Activated naive CD4-positive, alpha-beta T cell treated with Interleukin-2 at 50 U/mL for 16 hours (primary cell): Measurements from ENCODE around the gene GARNL3.

Experiments
- DNase-seq: peaks from one replicate; pipeline ENCODE4 v3.0.0-alpha.2; 2020

Gene GARNL3

DNA sequence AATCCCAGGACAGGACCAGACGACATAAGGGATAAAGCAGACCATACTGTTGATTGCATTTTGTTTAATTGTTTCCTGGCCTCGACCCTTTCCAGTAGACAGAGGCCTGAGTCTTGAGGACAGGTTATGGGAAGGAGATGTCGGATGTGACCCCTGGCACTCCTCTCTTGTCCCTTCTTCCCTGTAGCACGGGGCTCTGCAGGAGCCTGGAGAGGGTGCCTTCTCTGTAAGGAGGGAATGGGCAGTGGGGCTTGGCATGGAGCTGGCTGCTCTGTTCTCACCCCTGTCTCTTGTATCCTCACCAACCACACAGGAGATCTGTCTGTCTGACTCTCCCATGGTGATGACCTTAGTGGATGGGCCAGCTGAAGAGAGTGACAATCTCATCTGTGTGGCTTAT is 92.3 kb downstream of the GARNL3 start:
- no peak for DNase-seq

DNA sequence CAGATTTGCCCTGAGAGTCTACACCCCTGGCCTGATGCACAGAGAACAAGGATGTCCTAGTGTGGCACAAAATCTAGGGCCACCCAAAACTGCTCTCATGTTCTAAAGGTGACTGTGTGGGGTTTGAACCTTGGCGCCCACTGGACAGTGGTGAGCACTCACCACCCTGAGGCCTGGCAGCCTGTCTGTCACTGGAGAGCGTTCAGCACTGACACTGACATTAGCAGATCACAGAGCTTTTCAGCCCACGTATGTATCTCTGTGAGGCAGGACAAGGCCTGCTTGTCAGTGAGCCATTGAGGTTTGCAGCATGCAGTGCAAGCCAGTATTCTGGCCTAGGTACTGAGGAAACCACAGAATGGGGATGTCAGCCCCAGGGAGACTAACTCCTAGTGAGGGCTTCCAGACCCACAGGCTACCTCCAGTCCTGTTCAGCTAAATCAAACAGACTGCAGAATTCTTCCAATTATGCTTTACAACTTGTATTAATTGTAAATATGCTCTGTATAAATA is 93.5 kb downstream of the GARNL3 start:
- no peak for DNase-seq

DNA sequence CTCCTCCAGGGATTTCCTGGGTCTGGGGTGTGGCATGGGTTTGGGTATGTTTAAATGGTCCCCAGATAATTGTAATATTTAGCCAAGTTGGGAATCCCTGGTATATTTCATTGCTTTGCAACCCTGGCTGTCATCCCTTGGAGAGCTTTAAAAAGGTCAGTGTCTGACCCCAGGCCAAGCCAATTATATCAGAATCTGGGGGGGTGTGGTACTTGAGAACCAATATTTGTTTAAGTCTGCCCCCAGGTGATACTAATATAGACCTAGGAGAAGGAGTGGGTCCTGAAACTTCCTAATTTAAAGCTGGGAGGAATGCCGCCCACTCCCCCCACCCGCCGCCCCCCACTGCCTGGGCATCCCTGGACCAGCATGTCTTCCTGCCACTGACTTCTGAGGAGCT is 94.2 kb downstream of the GARNL3 start:
- no peak for DNase-seq

DNA sequence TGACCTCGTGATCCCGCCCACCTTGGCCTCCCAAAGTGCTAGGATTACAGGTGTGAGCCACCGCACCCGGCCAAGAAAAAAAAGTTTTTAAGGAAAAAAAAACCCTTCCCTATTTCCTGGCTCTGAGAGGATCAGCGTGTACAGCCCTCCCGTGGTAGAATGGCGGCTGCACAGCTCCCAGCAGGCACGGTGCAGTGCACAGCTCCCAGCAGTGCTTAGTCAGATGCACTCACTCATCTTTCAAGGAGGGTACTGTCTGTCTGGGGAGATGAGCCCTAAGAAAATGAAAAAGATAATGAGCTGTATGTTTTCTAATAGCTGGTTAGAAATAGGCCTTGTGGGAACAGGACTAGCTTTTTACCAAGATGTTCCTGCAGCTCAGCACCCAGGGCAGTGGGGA is 95.7 kb downstream of the GARNL3 start:
- no peak for DNase-seq

DNA sequence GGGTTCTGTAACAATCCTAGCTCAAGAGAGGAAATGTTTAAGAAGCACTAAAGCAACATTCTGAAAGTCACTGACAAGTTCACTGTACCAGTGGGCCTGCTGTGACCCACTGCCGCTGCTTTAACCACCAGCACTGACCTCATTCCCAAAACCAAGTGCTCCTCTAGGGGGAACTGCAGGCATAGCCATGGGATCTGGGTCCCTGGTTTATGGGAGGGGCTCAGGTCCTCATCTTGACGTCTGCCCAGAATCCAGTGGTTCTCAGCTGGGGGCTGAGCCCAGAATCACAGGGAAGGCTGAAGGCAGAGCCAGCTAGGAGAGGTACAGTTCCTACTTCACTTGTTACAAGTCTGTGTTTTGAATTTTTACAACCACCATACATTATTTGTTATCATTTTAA is 96.3 kb downstream of the GARNL3 start:
- DNase-seq, result no peak

DNA sequence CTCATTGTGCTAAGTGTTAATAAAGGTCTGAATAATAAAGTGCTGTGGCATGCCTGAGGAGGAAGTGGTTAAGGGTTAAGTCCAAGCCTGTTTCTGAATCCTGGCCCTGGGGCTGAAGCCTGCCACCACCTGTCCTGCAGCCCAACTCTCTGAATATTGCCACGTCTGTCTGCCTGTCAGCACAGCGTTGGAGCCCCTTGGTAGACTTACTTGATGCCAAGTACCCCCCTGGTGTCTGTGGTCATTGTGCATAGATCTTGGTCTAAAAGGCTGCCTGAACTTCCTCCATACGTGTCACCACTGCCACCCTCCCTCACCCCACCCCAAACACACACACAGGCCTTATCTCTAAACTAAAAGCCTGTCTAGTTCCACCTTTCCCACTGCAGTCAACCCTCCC is 97.0 kb downstream of the GARNL3 start:
- DNase-seq, result no peak

DNA sequence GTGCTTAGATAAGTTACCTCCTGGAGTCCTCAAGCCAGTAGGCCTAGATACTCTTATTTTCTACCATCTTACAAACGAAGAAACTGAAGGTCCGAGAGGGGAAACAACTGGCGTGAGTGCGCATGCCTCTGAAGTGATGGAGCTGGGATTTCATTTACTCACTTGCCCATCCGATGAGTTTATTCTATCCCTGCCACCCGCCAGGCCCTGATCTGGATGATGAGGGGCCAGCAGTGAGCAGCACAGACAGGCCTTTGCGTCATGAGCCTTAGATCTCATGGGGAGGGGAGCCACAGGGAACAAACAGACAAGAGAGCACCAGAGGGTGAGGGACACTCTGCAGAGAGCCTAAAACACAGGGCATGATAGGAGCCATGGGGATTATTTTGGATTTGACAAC is 98.3 kb downstream of the GARNL3 start:
- DNase-seq, result no peak

DNA sequence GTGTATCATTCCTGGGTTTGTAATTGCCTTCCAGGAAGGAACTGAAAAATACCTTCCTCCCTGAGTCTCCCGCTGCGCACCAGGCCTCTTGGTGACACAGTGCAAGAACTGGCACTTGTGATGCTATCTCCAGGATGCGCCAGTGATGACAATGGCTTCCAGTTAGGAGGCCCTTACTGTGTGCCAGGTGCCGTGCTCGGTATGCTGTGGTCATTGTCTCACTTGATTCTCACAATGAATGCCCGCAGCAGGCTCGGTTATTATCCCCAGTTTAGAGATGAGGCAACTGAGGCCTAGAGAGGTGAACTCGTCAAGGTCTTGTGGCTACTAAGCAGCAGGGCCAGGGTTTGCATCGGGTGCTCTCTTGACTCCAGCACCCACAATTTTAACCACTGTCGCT is 100.9 kb downstream of the GARNL3 start:
- DNase-seq, result no peak

DNA sequence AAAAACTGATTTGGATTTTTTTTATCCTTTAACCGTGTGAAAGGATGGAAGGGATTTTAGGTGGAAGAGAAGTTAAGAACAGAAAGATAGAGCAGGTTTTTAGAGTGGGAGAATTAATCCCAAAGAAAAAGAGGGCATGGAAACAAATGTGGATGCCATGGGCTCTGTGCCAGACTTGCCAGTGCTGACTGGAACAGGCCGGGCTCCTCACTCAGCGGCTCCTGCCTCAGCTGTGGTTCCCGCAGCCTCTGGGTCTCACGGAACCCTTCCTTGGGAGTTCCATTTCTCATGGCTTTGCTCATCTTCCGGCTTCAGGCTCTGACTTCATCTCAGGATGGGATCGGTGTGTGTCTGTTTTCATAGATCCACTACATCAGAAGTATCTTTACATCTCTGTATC is 102.0 kb downstream of the GARNL3 start:
- no peak for DNase-seq

DNA sequence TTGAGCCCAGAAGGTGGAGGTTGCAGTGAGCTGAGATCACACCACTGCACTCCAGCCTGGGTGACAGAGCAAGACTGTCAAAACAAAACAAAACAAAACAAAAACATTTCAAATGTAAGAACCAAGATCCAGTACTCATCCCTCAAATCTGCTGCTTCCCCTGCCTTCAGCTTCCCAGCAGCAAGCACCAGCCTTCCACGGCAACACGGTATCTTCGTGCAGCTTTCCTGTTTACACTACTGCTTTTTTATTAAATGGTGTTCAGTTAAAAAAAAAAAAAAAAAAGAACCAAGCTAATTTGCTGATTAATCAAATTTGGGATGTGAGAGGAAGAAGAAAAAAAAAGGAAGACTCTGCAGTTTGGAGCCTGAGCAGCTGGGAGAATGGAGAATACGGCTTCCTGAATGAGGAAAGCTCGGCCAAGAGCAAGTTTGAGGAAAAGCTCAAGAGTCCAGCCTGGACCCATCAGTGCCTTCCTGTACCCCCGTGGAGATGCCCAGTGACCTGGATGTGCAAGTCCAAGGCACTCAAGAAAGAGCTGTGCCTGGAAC is 104.4 kb downstream of the GARNL3 start:
- no peak for DNase-seq

DNA sequence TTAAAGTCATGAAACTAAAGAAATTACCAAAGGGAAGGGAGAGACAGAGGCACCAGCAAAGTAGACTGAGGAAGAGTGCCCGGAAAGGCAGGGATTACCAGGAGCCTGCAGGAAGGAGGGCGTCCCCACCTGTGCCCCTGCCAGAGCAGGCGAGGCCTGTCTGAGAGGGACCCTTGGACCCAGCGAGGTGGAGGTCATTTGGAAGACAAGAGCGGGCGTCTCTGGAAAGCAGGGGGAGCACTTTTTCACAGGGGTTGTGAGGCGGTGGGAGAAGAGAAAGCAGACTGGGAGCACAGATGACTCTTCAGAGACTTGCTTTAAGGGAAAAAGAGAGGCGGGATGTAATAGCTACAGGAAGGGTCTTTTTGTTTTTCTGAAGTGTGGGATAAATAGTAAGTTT is 104.9 kb downstream of the GARNL3 start:
- DNase-seq, result no peak

DNA sequence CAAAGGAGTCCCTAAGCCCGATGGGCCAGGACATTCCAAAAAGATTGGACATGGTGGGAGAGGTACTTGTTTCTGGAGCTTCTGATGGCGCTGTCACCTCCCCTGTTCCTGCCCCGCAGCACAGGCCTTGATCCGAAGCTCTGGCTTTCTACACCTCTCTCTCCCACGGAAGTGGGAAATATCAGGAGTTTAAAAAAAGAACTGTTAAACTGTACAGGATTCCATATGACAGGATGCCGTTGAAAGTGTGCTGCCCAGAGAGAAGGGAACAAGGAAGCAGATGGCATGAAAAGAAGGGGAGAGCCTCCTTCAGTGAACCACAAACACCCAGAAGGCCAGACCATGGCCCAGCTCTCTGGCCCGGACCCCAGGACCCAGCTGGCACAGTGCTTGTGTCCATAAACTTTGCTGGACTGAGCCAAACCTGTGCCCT is 105.6 kb downstream of the GARNL3 start:
- DNase-seq, result no peak

DNA sequence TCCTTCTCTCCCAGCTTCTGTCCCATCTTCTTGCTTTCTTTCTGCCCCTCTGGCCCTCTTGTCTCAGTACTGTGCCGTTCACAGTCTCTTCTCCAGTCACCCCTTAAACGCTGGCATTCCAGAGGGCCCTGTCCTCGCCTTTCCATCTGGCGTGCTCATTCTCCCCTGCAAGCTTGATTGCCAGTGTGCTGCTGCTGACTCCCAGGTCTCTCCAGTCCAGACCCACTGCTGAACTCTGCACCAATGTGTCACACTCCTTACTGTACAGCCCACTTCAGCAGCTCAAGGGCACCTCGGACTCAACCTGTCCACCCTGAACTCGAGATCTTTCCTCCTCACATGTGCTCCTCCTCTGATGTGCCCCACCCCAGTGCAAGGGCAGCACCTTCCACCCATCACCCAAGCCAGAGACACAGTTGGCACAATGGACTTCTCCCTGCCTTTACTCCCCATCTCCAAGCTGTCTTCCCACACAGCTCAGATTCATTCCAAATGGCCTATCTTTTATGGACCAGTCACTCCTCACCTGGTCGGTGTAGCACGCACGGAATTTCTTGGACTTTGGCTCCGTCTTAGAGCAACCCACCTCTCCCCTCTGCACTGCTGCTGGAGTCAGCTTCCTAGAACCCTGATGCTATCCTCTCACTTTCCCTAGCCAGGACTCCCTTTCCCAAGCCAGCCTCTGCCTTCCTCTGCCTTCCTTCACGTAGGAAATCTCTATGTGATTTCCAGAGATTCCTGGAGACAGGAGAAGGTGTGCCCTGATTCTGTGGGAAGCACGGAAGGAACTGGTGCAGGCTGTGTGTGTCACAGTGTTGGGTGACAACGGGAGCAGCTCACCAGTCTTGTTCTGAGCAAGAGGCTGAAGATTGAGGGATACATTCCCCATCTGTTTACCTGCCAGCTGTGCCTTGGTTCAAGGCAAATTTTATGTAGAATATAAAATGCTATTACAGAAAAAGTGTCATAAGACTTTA is 106.4 kb downstream of the GARNL3 start:
- no peak for DNase-seq

DNA sequence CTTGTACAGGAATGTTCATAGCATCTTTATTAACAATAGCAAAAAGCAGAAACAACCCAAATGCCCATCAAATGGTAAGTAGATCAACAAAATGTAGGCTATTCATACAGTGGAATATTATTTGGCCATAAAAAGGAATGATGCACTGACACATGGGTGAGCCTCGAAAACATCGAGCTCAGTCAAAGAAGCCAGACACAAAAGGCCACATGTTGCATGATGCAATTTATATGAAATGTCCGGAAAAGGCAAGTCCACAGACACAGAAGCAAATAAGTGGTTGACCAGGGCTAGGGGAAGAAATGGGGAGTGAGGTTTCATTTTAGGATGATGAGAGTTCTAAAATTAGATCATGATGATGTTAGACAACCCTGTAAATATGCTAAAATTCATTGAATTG is 115.9 kb downstream of the GARNL3 start:
- no peak for DNase-seq

DNA sequence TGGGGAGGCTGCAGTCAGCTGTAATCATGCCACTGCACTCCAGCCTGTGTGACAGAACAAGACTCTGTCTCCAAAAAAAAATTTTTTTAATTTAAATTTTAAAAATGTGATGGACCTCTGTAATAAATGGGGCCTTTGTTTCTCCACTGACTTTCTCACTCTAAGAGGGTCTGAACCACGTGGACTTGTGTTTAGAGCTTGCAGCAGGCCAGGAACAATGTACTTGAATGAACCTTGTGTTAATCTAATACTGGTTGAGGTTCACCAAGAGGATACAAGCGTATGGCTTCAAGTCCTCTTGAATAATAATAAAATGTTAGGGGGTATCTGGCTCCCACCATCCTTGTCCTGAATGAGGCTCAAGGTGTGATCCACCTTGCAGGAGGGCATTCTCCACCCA is 118.0 kb downstream of the GARNL3 start:
- DNase-seq, result no peak

DNA sequence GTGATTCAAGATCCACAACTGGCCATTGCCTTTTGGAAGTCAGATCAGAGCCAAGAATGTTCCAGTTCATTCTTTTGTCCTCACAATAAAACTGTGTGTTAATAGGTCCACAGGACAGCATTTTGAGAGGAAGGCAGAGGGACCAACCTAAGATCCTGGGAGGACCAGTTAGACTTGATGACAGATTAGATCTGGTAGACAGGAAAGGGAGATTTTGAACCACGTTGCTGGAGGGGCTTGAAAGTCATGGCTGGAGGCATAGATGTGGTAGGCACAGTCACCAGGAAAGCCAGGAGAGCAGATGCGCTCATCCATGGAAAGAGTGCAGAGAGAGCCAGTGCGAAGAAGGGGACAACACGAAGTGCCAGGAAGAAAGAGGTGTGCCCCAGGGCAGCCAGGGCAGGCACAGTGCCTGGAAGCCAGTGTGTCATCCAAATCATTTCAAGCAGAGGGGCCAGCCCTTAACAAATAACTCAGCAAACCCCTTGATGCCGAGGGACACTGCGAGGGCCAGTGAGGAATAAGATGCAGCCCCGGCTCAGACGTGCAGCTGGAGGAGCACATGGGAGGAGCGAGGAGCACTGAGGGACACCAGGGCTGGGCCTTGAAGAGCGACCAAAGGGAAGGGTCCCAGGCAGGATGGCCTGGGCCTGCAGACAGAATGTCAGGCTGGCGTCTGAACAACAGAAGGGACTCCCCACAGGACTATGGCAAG is 119.6 kb downstream of the GARNL3 start:
- DNase-seq, result no peak

DNA sequence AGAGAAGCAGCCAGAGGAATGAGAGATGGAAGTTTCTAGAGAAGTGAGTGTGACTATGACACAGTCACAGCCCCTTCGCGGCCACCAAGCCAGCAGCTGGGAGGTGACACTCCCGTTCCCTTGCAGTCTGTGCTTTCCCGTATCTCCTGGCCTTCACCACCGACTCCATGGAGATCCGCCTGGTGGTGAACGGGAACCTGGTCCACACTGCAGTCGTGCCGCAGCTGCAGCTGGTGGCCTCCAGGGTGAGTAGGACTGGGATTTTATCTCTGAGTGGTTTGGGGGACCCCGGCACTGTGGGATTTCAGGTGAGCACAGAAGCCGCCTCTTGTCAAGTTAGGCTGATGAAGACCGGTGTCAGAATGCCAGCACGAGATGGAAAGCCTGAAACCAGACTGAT is 120.3 kb downstream of the GARNL3 start:
- no peak for DNase-seq

DNA sequence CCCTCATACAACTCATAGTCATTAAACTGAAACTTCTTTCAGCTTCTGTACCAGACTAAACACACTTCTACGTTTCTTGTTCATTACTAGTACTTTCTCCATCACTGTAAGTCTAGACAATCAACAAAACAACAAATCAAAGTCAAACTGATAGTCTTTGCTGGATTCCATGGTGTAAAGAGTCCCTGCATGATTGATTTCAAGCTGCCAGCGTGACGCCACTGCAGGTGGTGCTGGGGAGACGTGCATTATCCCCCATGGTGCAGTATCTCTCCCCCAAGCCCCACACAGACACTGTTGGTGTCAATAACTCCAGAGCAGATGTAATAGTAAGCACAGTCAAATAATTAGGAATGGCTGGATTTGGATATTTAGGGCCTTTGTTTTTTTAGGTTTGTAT is 121.7 kb downstream of the GARNL3 start:
- no peak for DNase-seq

DNA sequence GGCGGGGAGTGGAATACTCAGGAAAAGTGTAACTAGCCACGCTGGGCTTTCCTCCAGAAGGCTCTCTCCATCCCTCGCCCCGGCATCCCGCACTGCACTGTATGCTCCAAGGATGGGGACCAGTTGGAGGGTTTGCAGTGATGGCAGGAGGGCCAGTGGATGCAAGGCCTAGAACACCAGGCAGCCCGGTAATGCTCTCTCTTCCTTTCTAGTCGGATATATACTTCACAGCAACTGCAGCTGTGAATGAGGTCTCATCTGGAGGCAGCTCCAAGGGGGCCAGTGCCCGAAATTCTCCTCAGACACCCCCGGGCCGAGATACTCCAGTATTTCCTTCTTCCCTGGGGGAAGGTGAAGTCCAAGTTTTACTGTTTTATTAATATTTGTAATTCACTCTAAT is 122.4 kb downstream of the GARNL3 start:
- DNase-seq, result no peak

DNA sequence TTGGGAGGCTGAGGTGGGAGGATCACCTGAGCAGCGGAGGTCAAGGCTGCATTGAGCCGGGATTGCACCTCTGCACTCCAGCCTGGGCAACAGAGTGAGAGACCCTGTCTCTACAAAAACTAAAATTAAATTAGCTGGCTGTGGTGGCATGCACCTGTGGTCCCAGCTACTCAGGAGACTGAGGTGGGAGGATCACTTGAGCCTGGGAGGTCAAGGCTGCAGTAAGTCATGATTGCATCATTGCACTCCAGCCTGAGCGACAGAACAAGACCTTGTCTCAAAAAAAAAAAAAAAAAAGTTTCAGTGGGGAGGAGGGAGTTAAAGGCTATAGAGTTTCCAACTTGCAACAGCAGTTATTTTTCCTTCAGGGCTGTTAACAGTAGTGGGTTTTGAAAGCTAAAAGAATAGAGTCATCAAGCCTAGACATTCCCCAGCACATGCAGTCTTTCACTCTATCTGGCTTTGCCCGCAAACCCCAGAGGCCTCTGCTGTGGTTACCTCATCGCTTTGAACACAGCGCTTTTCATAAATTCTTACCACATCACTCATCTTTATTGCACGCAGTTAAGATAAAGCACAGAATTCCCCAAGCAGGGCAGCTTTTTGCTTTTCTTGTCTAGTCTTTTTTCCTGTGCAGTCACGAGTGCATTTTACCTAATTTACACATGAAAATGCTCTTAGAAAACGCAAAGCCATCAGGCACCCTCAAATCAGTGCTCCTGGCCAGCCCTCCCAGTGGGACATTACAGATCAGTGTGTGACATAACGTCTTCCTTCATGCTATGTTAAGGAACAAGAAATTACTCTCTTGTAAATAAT is 123.7 kb downstream of the GARNL3 start:
- DNase-seq, result peak; percentile 86

DNA sequence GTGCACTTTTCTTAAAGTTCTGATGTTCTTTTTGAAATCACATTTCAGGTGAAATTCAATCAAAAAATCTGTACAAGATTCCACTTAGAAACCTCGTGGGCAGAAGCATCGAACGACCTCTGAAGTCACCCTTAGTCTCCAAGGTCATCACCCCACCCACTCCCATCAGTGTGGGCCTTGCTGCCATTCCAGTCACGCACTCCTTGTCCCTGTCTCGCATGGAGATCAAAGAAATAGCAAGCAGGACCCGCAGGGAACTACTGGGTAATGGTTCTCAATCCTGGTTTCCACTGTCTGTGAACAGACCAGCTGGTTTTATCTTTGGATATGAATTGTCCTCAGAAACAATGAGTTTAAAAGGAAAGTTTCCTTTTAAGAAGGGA is 124.3 kb downstream of the GARNL3 start:
- peak; percentile 23 for DNase-seq

DNA sequence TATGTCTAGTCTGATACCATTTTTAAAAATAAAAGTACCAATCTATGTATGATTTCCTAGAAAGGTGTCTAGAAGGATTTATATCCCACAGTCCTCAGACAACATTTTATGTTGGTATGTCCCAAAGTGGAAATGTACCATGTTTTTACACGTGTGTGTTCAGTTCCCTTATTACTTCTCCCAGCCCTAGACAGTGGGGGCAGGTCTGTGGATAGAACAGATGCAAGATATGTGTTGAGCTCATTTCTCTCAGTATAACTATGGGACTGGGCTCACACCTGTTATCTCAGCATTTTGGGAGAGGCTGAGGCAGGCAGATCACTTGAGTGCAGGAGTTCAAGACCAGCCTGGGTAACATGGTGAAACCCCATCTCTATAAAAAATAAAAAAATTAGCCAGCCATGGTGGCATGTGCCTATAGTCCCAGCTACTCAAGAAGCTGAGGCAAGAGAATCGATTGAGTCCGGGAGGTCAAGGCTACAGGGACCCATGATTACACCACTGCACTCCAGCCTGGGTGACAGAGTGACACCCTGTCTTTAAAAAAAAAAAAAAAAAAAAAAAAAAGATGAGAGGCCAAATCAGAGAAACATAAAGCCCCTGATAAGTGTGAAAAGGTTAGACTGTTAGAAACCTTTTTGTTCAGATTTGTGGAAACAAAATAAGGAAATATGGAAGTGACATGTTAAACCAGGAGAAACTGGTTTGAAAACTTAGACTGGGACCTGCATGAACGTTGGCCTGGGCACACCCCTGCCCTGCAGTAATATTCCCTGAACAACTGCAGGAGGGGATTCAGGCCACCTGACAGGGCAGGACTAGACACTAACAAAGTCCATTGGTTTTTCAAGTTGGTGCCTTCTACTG is 125.0 kb downstream of the GARNL3 start:
- DNase-seq, result no peak
